ENCODE data around the gene TSSK2.

- TF ChIP-seq CTCF (IDR thresholded peaks at IDR 0.05; ENCODE audit: poor library complexity, severe bottlenecking) (no peak), EZH2 (IDR thresholded peaks at IDR 0.05; ENCODE audit: borderline replicate concordance, insufficient read depth, low read length, poor library complexity, severe bottlenecking) (no peak), SMC3 (conservative IDR thresholded peaks at IDR 0.05; ENCODE audit: poor library complexity) (no peak)
Observed at GRCh38 chr22:19176175-19176643, 45.1 kb downstream of the TSSK2 start.

Data from neural cell (in vitro differentiated cells).